ENCODE data around the gene CHSY3.

The CHSY3 gene

DNA sequence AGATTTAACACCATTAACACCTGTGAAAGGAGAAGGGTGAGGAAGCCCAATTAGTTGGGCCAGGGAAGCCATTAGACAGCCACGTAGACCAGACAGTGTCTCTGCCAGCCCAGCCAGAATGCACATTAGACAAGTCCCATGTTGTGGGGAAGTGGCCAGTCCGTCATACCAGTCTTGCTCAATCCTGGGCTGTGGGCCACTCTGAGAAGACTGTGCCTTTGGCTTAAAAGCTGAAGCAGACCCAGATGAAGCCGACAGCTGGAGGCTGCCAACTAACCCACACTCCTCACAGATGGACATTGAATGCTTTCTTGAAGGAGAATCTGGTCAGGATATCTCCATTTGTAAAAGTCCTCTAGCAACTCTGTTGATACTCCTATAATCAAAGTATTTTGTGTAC is 128.5 kb downstream of the CHSY3 start:
- no peaks in the 10 kb centered on the region for H3K4me1 Mint-ChIP-seq
- no peaks in the 10 kb centered on the region for H3K9me3 Mint-ChIP-seq
- no peaks in the 10 kb centered on the region for H3K36me3 Mint-ChIP-seq (ENCODE audit: low read depth)
- TF ChIP-seq, protein P1, sequence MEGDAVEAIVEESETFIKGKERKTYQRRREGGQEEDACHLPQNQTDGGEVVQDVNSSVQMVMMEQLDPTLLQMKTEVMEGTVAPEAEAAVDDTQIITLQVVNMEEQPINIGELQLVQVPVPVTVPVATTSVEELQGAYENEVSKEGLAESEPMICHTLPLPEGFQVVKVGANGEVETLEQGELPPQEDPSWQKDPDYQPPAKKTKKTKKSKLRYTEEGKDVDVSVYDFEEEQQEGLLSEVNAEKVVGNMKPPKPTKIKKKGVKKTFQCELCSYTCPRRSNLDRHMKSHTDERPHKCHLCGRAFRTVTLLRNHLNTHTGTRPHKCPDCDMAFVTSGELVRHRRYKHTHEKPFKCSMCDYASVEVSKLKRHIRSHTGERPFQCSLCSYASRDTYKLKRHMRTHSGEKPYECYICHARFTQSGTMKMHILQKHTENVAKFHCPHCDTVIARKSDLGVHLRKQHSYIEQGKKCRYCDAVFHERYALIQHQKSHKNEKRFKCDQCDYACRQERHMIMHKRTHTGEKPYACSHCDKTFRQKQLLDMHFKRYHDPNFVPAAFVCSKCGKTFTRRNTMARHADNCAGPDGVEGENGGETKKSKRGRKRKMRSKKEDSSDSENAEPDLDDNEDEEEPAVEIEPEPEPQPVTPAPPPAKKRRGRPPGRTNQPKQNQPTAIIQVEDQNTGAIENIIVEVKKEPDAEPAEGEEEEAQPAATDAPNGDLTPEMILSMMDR (IDR thresholded peaks at IDR 0.05), result no peak
- no peak for DNase-seq
- no peak overlapping the region for H3K27ac Mint-ChIP-seq
- no peaks in the 10 kb centered on the region for H3K27me3 Mint-ChIP-seq (ENCODE audit: low read depth, poor library complexity)
- H3K4me3 Mint-ChIP-seq, result no peak overlapping the region

DNA sequence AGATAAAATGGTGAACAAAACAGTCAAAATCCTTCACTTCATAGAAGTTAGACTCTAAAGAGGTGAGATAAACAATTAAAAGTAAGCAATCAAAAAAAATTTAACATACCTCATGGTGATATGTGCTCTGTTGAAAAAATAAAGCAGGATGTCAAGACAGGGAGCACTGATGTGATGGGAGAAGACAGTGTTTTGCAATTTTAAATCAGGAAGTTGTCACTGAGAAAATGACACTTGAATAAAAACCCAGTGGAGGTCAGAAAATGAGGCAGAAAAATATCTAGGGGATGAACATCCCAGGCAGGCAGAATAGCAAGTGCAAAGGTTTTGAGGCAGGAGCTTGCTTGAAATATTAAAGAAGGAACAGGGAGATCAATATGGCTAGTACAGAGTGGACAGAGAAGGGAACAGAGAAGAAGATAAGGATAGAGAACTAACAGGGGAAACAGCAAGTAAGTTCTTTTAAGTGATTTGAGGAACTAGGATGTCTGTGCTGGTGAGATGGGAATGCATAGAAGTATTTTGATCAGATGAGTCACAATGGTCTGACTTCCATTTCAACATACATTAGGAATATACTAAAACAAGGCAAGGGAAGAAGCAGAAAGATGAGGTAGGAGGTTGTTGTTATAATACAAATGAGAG is 130.4 kb downstream of the CHSY3 start:
- Mint-ChIP-seq H3K27me3 (ENCODE audit: low read depth, poor library complexity) (no peaks in the 10 kb centered on the region), H3K4me1 (no peaks in the 10 kb centered on the region), H3K4me3 (no peak overlapping the region), H3K27ac (no peak overlapping the region), H3K9me3 (no peaks in the 10 kb centered on the region), H3K36me3 (ENCODE audit: low read depth) (no peaks in the 10 kb centered on the region)
- TF ChIP-seq, protein P1 (IDR thresholded peaks at IDR 0.05), result no peak
- DNase-seq, result no peak

DNA sequence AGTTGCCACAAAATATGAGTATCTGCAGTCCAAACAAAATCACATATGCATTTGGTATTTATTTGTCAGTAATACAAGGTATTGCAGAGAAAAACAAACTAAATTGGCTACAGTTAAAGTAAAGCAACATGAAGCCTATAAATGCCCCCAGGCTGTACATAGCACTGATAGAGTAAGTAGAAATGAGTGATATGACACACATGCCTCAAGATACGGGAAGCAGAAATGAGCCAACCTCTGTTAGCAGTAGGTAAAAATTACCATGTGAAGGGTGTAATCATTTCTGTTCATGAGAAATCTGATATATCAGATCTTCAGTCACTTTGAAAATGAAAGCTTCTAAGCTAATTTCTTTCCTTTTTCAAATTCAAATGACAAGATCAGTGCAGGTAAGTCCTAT is 131.1 kb downstream of the CHSY3 start:
- no peaks in the 10 kb centered on the region for H3K27me3 Mint-ChIP-seq (ENCODE audit: low read depth, poor library complexity)
- no peak overlapping the region for H3K27ac Mint-ChIP-seq
- H3K4me3 Mint-ChIP-seq, result no peak overlapping the region
- no peaks in the 10 kb centered on the region for H3K4me1 Mint-ChIP-seq
- no peaks in the 10 kb centered on the region for H3K36me3 Mint-ChIP-seq (ENCODE audit: low read depth)
- TF ChIP-seq, protein P1 (IDR thresholded peaks at IDR 0.05), result no peak
- DNase-seq, result no peak
- no peaks in the 10 kb centered on the region for H3K9me3 Mint-ChIP-seq

DNA sequence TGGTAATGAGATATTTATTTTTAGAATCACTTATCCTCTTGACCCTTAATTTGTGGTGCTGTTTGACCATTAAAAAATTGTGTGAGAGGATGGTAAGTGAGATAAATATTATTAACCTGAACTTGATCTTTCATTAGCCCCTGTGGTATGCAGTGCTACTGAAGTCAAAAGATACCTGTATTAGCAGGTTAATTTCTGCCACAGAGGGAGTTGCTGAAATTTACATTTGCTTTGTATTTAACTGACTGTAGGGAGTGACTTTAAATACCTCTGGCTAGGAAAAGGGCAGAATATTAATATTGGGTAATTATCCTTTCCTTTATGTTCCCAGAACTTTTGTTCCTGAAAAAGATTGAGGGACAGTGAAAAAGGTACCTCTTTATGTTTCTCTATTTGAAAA is 133.6 kb downstream of the CHSY3 start:
- no peaks in the 10 kb centered on the region for H3K36me3 Mint-ChIP-seq (ENCODE audit: low read depth)
- no peaks in the 10 kb centered on the region for H3K9me3 Mint-ChIP-seq
- TF ChIP-seq, protein P1 (IDR thresholded peaks at IDR 0.05), result no peak
- H3K4me3 Mint-ChIP-seq, result no peak overlapping the region
- no peaks in the 10 kb centered on the region for H3K4me1 Mint-ChIP-seq
- H3K27ac Mint-ChIP-seq, result no peak overlapping the region
- DNase-seq, result no peak
- H3K27me3 Mint-ChIP-seq (ENCODE audit: low read depth, poor library complexity), result no peaks in the 10 kb centered on the region

DNA sequence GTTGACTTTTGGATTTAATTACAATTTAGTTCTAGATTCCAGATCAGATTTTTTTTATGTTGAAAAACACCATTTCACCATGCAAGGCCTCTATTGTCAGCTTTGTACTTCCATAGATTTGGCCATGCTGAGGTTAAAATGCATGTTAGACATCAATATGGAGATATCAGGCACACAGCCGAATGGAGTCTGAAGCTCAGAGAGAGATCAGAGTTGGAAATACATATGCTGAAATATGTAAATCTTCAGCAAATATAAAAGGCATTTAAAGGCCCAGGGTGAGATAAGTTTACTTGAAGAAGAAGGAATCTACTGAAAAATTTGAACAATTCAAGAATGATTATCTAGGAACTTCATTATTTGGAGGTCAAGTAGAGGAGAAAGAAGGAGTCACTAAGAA is 139.6 kb downstream of the CHSY3 start:
- Mint-ChIP-seq H3K27ac (no peak overlapping the region), H3K4me1 (peaks cover 6% of the 10 kb centered on the region), H3K9me3 (no peaks in the 10 kb centered on the region)

DNA sequence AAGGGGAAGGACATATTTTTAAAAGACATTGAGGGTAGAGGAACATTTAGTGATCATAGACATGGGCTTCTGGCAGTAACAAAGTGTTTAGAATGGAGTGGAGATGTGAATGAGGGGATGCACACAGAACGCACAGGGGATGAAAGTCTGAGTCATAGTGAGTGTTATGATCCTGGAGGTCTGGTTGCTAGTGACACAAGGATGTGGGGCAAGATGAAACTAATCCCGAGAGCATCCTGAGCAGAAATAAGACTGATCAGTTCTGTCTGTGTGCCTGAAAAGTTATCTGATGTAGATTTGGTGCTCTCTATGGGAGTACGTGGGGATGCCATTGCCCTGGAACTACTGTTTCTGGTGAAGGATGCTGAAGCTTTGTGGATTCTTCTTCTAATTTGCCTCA is 141.1 kb downstream of the CHSY3 start:
- H3K9me3 Mint-ChIP-seq, result no peaks in the 10 kb centered on the region
- peak overlapping the region; percentile 1 for H3K27ac Mint-ChIP-seq
- no peak overlapping the region for H3K4me3 Mint-ChIP-seq
- no peaks in the 10 kb centered on the region for H3K27me3 Mint-ChIP-seq (ENCODE audit: low read depth, poor library complexity)
- H3K4me1 Mint-ChIP-seq, result peaks cover 6% of the 10 kb centered on the region
- no peak for DNase-seq
- TF ChIP-seq, protein P1 (IDR thresholded peaks at IDR 0.05), result no peak
- H3K36me3 Mint-ChIP-seq (ENCODE audit: low read depth), result no peaks in the 10 kb centered on the region

More for the DNA sequence above, 139.6 kb downstream of the CHSY3 start:
- Mint-ChIP-seq H3K4me3 (no peak overlapping the region), H3K36me3 (ENCODE audit: low read depth) (no peaks in the 10 kb centered on the region), H3K27me3 (ENCODE audit: low read depth, poor library complexity) (no peaks in the 10 kb centered on the region)
- DNase-seq, result no peak
- TF ChIP-seq, protein P1 (IDR thresholded peaks at IDR 0.05), result no peak
